ENCODE results near the gene C19orf33.

GRCh38 chr19:38317104-38317612 lies 13.1 kb downstream of the C19orf33 start:
- TF ChIP-seq CTCF (IDR thresholded peaks at IDR 0.05) (no peak), POLR2A (IDR thresholded peaks at IDR 0.05) (no peak)

All from thyroid gland (tissue), 4 donors.